T-cell (primary cell): ENCODE results near the gene BRD4. TPM values are rescaled to one million over a fixed set of nuclear protein-coding genes. Genes with fewer than 3 reads are reported as not detected.
A peak's percentile ranks its signal among the peaks of the same experiment; 100 is the strongest.

Source experiments
- ATAC-seq, 4 experiments: fragments of 200-7000 bp in 3 of 4; fragments of 150-1000 bp in 1 of 4; cut with Tn5 transposase; replicated peaks in 1 of 4; 1 replicate in 3 of 4; 2 replicates in 1 of 4; pipeline ENCODE4 v1.10.0; 2021; ENCODE audit warnings: moderate library complexity in 3 of 4, mild to moderate bottlenecking in 2 of 4, moderate number of reproducible peaks in 1 of 4
- CTCF ChIA-PET, 2 donors: fragments of 300-600 bp; sonication (Branson Sonifier 250); formaldehyde crosslinking; loops; one replicate each; lab custom pipeline; 2022; ENCODE audit warnings: antibody characterized with exemption in 2 of 2; lab: Charles Lee
- POLR2A ChIA-PET, 2 donors: fragments of 300-600 bp; sonication (Branson Sonifier 250); formaldehyde crosslinking; loops; one replicate each; lab custom pipeline; 2022; ENCODE audit warnings: antibody characterized with exemption in 2 of 2; lab: Charles Lee
- DNase-seq, 35 experiments: peaks; one replicate each; pipeline versions ENCODE4 v3.0.0 to v3.0.0-alpha.2; 2013 to 2023
- H3K27ac ChIP-seq: one replicate; pipeline ENCODE4 v1.5.1; 2013; ENCODE audit warnings: low read length
- H3K27me3 ChIP-seq, 2 experiments: replicated peaks in 1 of 2; 1 replicate in 1 of 2; 2 replicates in 1 of 2; pipeline versions ENCODE4 v1.6.1 to v1.7.0; 2013; ENCODE audit warnings: low read length in 1 of 2, mixed read lengths in 1 of 2; ENCODE audit not compliant: control insufficient read depth in 2 of 2, insufficient read depth in 2 of 2; ENCODE audit errors: extremely low read depth in 1 of 2
- H3K36me3 ChIP-seq, 2 donors: 1 replicate in 1 of 2; 2 replicates in 1 of 2; pipeline versions ENCODE4 v1.6.1 to v1.7.0; 2013; ENCODE audit warnings: low read length in 1 of 2; ENCODE audit not compliant: control insufficient read depth in 2 of 2, insufficient read depth in 1 of 2; ENCODE audit errors: extremely low read depth in 1 of 2
- H3K4me1 ChIP-seq, 2 experiments: 1 replicate in 1 of 2; 2 replicates in 1 of 2; pipeline versions ENCODE4 v1.6.1 to v1.7.0; 2013; ENCODE audit warnings: low read length in 2 of 2, mixed read lengths in 1 of 2; ENCODE audit not compliant: insufficient read depth in 2 of 2, control insufficient read depth in 1 of 2; ENCODE audit errors: extremely low read depth in 1 of 2
- H3K4me3 ChIP-seq, 2 donors: 1 replicate in 1 of 2; 2 replicates in 1 of 2; pipeline versions ENCODE4 v1.5.1 to v1.7.0; 2013; ENCODE audit warnings: mild to moderate bottlenecking in 2 of 2, low read length in 1 of 2, moderate library complexity in 1 of 2; ENCODE audit not compliant: control insufficient read depth in 1 of 2; ENCODE audit errors: extremely low read depth in 1 of 2
- H3K9me3 ChIP-seq: 2 replicates; pipeline ENCODE4 v1.7.0; 2013
- H3K27ac Mint-ChIP-seq, 2 donors: one replicate each; pipeline ENCODE4 v1.8.0; 2020 to 2021; ENCODE audit warnings: mild to moderate bottlenecking in 2 of 2, mixed read lengths in 2 of 2
- H3K27me3 Mint-ChIP-seq, 2 donors: one replicate each; pipeline ENCODE4 v1.8.0; 2021 to 2022; ENCODE audit warnings: mixed read lengths in 2 of 2
- H3K36me3 Mint-ChIP-seq: one replicate; pipeline ENCODE4 v1.8.0; 2021; ENCODE audit warnings: mixed read lengths
- H3K4me1 Mint-ChIP-seq, 3 donors: one replicate each; pipeline ENCODE4 v1.8.0; 2020 to 2022; ENCODE audit warnings: mixed read lengths in 3 of 3, mild to moderate bottlenecking in 1 of 3
- H3K4me3 Mint-ChIP-seq, 3 donors: one replicate each; pipeline ENCODE4 v1.8.0; 2020 to 2022; ENCODE audit warnings: mild to moderate bottlenecking in 3 of 3, mixed read lengths in 3 of 3, moderate library complexity in 3 of 3
- H3K9me3 Mint-ChIP-seq, 3 donors: one replicate each; pipeline ENCODE4 v1.8.0; 2020 to 2022; ENCODE audit warnings: mixed read lengths in 3 of 3
- WGBS: methylation state at CpG from one replicate; pipeline ENCODE4 v1.1.5; 2013; ENCODE audit warnings: missing lambda C conversion rate; ENCODE audit not compliant: insufficient coverage; 5-methylcytosine and 5-hydroxymethylcytosine counted together
- total RNA-seq, 35 experiments: library from RNA in 6 of 35; stranded (reverse) in 6 of 35; fragments of 120-200 nt in 1 of 35; gene quantifications; one replicate each; pipeline versions ENCODE4 v1.2.1 to v1.2.4 and lab custom pipeline; 2013 to 2026

BRD4 gene
- total RNA-seq, 5 donors from 2014 or later (not counting 1 experiment from before 2014, with no cell fraction given) = 115 to 154 (median 139) TPM

- CTCF ChIA-PET = no interaction called here
- Histone ChIP-seq H3K4me3 (peak overlapping the region; percentile 46 to 67), H3K27ac (no peak overlapping the region), H3K9me3 (no peaks in the 10 kb centered on the region), H3K27me3 (peaks cover 0 to 54% of the 10 kb centered on the region in 2 experiments), H3K4me1 (peaks cover 0 to 19% of the 10 kb centered on the region in 2 experiments), H3K36me3 (no peaks in the 10 kb centered on the region)
- H3K36me3 Mint-ChIP-seq = no peaks in the 10 kb centered on the region
- peak overlapping the region; percentile 74 to 81 (median 77) for H3K4me3 Mint-ChIP-seq
- H3K27ac Mint-ChIP-seq = peak overlapping the region in 1 of 2 donors; percentile 8
- POLR2A ChIA-PET = no interaction called here
- no peaks in the 10 kb centered on the region for H3K9me3 Mint-ChIP-seq
- H3K27me3 Mint-ChIP-seq = peaks cover 9 to 28% of the 10 kb centered on the region in 2 donors
- peaks cover 17 to 20% (median 18%) of the 10 kb centered on the region in 3 donors for H3K4me1 Mint-ChIP-seq
- ATAC-seq (peak; percentile 86 to 98 (median 94)), DNase-seq (peak; percentile 12 to 85 (median 65))
- 5% methylated on average over 46 of the region's 48 CpGs for WGBS
Measured at GRCh38 chr19:15222738-15223648, 109.3 kb downstream of the BRD4 start.

DNA sequence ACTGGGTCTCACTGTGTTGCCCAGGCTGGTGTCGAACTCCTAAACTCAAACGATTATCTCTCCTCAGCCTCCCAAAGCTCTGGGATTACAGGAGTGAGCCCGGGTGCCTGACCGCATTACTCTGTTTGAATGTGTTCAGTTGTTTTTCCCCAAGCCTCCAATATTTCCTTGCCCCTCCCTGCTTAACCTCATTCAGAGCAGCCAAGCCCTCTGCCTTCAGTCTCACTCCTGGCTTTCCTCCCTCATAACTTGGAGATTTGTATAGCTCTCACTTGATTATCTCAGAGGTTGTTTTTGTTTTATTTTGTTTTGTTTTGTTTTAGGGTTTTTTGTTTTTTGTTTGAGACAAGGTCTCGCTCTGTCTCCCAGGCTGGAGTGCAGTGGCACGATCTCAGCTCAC is 111.5 kb downstream of the BRD4 start:
- H3K27me3 ChIP-seq = peaks cover 0 to 40% of the 10 kb centered on the region in 2 experiments
- no peak overlapping the region for H3K4me3 ChIP-seq
- no CpG with 5 or more reads among the region's 6 CpGs for WGBS
- ATAC-seq (no peak), DNase-seq (no peak)
- no peaks in the 10 kb centered on the region for H3K36me3 Mint-ChIP-seq
- POLR2A ChIA-PET = no interaction called here
- no peaks in the 10 kb centered on the region for H3K9me3 ChIP-seq
- H3K27me3 Mint-ChIP-seq = peaks cover 9 to 28% of the 10 kb centered on the region in 2 donors
- no peak overlapping the region for H3K4me3 Mint-ChIP-seq
- H3K4me1 ChIP-seq = peaks cover 0 to 19% of the 10 kb centered on the region in 2 experiments
- no peaks in the 10 kb centered on the region for H3K36me3 ChIP-seq
- H3K9me3 Mint-ChIP-seq = no peaks in the 10 kb centered on the region
- H3K27ac ChIP-seq = no peak overlapping the region
- no peak overlapping the region for H3K27ac Mint-ChIP-seq
- CTCF ChIA-PET = interaction anchor here (0.6 to 0.7 kb wide), 3 partner anchors 120 to 893 kb away, joined by 3 to 6 read pairs (median 4); no protein-coding TSS in a partner anchor
- H3K4me1 Mint-ChIP-seq = peaks cover 17 to 20% (median 18%) of the 10 kb centered on the region in 3 donors

- Mint-ChIP-seq H3K9me3 (no peaks in the 10 kb centered on the region), H3K4me3 (no peak overlapping the region), H3K27me3 (peaks cover 9 to 17% of the 10 kb centered on the region in 2 donors), H3K27ac (no peak overlapping the region), H3K4me1 (peaks cover 11 to 12% (median 12%) of the 10 kb centered on the region in 3 donors), H3K36me3 (no peaks in the 10 kb centered on the region)
- ATAC-seq = no peak
- Histone ChIP-seq H3K36me3 (no peaks in the 10 kb centered on the region), H3K9me3 (no peaks in the 10 kb centered on the region), H3K27ac (no peak overlapping the region), H3K4me1 (peaks cover 0 to 10% of the 10 kb centered on the region in 2 experiments), H3K4me3 (no peak overlapping the region), H3K27me3 (peaks cover 0 to 25% of the 10 kb centered on the region in 2 experiments)
- ChIA-PET POLR2A (no interaction called here), CTCF (no interaction called here)
- no peak for DNase-seq
- WGBS = 79% methylated on average over 6 of the region's 7 CpGs
Measured at GRCh38 chr19:15218501-15218900, 113.8 kb downstream of the BRD4 start.

DNA sequence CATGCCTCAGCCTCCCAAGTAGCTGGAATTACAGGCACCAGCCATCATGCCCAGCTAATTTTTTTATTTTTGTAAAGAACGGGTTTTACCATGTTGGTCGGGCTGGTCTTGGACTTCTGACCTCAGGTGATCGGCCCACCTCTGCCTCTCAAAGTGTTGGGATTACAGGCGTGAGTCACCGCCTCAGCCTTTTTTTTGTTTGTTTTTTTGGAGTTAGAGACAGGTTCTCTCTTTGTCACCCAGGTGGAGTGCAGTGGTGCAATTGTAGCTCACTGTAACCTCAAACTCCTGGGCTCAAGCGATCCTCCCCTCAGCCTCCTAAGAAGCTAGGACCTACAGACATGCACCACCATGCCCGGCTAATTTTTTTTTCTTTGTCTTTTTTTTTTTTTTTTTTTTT is 116.0 kb downstream of the BRD4 start:
- WGBS = 100% methylated on average over 2 of the region's 7 CpGs
- DNase-seq = no peak
- Mint-ChIP-seq H3K27me3 (peaks cover 0 to 5% of the 10 kb centered on the region in 2 donors), H3K9me3 (no peaks in the 10 kb centered on the region), H3K4me1 (no peaks in the 10 kb centered on the region), H3K4me3 (no peak overlapping the region), H3K36me3 (no peaks in the 10 kb centered on the region), H3K27ac (no peak overlapping the region)
- Histone ChIP-seq H3K27ac (no peak overlapping the region), H3K9me3 (no peaks in the 10 kb centered on the region), H3K36me3 (no peaks in the 10 kb centered on the region), H3K27me3 (peaks cover 0 to 12% of the 10 kb centered on the region in 2 experiments), H3K4me3 (no peak overlapping the region), H3K4me1 (no peaks in the 10 kb centered on the region)
- ChIA-PET POLR2A (interaction anchor here in 1 of 2 donors (0.6 kb wide), 1 partner anchor 669 kb away, joined by 8 read pairs; no protein-coding TSS in a partner anchor), CTCF (interaction anchor here (0.7 kb wide), 2 partner anchors 59 to 516 kb away, joined by 3 to 7 read pairs; no protein-coding TSS in a partner anchor)
- ATAC-seq = no peak

DNA sequence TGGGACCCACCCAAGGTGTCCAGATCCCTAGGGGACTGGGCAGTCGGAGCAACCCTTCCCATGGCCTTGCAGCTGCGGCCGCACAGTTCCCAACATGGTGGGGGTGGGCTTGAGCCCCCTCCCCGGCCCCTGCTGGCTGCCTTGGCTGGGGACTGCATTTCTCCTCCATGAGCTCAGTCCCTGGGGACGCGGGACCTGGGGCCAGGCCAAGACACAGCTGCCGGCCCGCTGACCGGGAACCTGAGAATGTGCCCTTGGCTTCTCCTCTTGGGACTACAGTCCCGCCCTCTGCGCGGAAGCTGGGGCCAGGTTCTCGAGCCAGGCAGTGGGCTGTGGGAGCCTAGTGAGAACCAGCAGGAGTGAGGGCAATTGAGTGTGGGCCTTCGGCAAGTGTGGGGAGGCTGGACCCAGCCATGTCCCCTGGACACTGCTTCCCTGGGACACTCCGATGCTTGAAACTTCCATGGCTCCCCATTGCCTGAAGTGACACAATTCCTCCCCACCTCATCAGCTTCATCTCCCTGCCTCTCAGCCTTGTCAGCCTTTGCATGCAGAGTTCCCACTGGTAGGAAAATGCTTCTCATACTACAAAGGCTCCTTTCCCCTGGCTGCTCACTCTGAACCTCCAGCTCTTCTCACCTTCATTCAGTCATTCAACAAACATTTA is 118.5 kb downstream of the BRD4 start:
- WGBS = 96% methylated on average over 13 of the region's 15 CpGs
- H3K9me3 ChIP-seq = no peaks in the 10 kb centered on the region
- H3K4me1 Mint-ChIP-seq = no peaks in the 10 kb centered on the region
- H3K36me3 Mint-ChIP-seq = no peaks in the 10 kb centered on the region
- H3K27me3 ChIP-seq = peaks cover 0 to 9% of the 10 kb centered on the region in 2 experiments
- H3K27ac Mint-ChIP-seq = no peak overlapping the region
- no peak overlapping the region for H3K4me3 ChIP-seq
- DNase-seq = no peak
- no peak overlapping the region for H3K4me3 Mint-ChIP-seq
- no peaks in the 10 kb centered on the region for H3K4me1 ChIP-seq
- ChIA-PET CTCF (no interaction called here), POLR2A (no interaction called here)
- no peaks in the 10 kb centered on the region for H3K9me3 Mint-ChIP-seq
- ATAC-seq = no peak
- no peaks in the 10 kb centered on the region for H3K36me3 ChIP-seq
- peaks cover 0 to 1% of the 10 kb centered on the region in 2 donors for H3K27me3 Mint-ChIP-seq
- no peak overlapping the region for H3K27ac ChIP-seq

DNA sequence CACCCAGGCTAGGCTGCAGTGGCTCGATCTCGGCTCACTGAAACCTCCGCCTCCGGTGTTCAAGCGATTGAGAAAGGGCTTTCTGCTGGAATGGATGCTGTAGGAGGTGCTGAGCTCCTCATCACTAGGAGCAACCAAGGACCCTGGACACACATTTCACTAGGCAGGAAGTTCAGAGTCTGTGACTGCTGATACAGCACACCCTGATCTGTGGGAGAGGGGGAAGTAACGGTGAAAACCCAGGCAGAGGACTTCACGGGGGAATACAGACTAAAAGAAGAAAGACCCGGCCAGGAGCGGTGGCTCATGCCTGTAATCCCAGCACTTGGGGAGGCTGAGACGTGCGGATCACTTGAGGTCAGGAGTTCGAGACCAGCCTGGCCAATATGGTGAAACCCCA is 119.6 kb downstream of the BRD4 start:
- Histone ChIP-seq H3K27ac (no peak overlapping the region), H3K27me3 (peaks cover 0 to 13% of the 10 kb centered on the region in 2 experiments), H3K4me1 (no peaks in the 10 kb centered on the region), H3K36me3 (no peaks in the 10 kb centered on the region), H3K4me3 (no peak overlapping the region), H3K9me3 (no peaks in the 10 kb centered on the region)
- H3K4me3 Mint-ChIP-seq = no peak overlapping the region
- CTCF ChIA-PET = no interaction called here
- H3K4me1 Mint-ChIP-seq = no peaks in the 10 kb centered on the region
- WGBS = 76% methylated on average over 2 of the region's 12 CpGs
- no peaks in the 10 kb centered on the region for H3K9me3 Mint-ChIP-seq
- no peaks in the 10 kb centered on the region for H3K27me3 Mint-ChIP-seq
- no peaks in the 10 kb centered on the region for H3K36me3 Mint-ChIP-seq
- POLR2A ChIA-PET = no interaction called here
- DNase-seq (no peak), ATAC-seq (no peak)
- H3K27ac Mint-ChIP-seq = no peak overlapping the region
